ENCODE data around the gene MZT2B.

DNA sequence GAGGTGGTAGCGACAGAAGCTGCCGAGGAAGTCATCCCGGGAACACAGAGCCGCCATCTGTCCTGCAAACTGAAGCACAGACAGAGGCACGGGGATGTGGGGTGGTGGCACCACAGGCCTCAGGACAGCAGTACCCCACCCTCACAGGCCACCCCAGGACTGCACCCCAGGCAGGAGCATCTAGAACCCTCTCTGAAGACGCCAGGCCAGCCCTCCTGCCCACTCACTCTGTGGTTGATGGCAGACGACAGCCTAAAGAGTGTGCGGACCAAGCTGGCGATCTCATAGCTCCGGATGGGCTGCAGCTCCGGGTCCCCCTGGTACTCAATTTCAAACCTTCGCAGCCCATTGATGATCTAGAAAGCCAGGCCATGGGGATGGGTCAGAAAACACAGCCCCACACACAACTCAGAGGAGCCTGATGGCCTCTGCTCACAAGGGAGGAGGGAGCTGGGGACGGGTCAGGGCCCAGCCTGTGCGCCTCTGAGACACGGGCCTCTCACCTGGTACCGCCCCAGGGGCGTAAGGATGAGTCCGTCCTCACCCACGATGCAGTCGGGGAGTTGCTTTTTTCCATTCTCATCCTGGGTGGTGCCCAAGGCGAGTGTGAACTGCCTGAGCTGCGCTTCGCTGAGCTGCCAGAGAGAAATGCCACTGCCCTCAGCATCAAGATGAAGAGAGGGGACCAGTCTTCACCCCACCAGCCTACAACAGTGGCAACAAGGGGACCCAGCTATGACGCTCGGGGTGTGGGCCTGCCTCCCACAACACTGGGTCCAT, 29.1 kb upstream of the MZT2B start:
- TF ChIP-seq, protein P1, sequence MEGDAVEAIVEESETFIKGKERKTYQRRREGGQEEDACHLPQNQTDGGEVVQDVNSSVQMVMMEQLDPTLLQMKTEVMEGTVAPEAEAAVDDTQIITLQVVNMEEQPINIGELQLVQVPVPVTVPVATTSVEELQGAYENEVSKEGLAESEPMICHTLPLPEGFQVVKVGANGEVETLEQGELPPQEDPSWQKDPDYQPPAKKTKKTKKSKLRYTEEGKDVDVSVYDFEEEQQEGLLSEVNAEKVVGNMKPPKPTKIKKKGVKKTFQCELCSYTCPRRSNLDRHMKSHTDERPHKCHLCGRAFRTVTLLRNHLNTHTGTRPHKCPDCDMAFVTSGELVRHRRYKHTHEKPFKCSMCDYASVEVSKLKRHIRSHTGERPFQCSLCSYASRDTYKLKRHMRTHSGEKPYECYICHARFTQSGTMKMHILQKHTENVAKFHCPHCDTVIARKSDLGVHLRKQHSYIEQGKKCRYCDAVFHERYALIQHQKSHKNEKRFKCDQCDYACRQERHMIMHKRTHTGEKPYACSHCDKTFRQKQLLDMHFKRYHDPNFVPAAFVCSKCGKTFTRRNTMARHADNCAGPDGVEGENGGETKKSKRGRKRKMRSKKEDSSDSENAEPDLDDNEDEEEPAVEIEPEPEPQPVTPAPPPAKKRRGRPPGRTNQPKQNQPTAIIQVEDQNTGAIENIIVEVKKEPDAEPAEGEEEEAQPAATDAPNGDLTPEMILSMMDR (conservative IDR thresholded peaks at IDR 0.05) = no peak
- TF ChIP-seq ZFX (IDR thresholded peaks at IDR 0.05) = no peak

All from C4-2B (cell line).